Lower leg skin (tissue), 4 donors: ENCODE results near the gene TTBK1. TPM values are rescaled to one million over a fixed set of nuclear protein-coding genes. Genes with fewer than 3 reads are reported as not detected.

ENCODE experiments used
- DNase-seq, 2 donors: peaks; one replicate each; pipeline ENCODE4 v3.0.0-alpha.2; 2019; ENCODE audit warnings: low spot score in 2 of 2
- H3K4me3 ChIP-seq: fragments of 200-600 bp; sonication (generic); 2 replicates; pipeline ENCODE4 v1.5.1; 2017; ENCODE audit warnings: mild to moderate bottlenecking, low read depth; ENCODE audit not compliant: poor library complexity, severe bottlenecking
- POLR2A ChIP-seq, 2 donors: fragments of 450-650 bp; IDR thresholded peaks; one replicate each; pipeline ENCODE4 v1.6.1; 2016 to 2017; ENCODE audit warnings: antibody characterized with exemption in 2 of 2, mild to moderate bottlenecking in 1 of 2, moderate library complexity in 1 of 2
- WGBS, 2 donors: methylation state at CpG; one replicate each; pipeline ENCODE4 v1.1.5; 2018; 5-methylcytosine and 5-hydroxymethylcytosine counted together
- intact Hi-C: fragments of 100-400 bp; cut with DNase I; formaldehyde crosslinking; loops from one replicate; pipeline ENCODE4 v1.15.0; 2023; ENCODE audit warnings: low total_unique reads
- total RNA-seq, 4 donors: library from RNA; depleted of rRNA; stranded (reverse); fragments of >200 nt; gene quantifications; one replicate each; pipeline ENCODE4 v1.1.0, GENCODE V29; 2016
- TF ChIP-seq, protein P1 (sequence below), 3 donors: fragments of 450-650 bp; IDR thresholded peaks; one replicate each; pipeline ENCODE4 v1.5.1; 2016; ENCODE audit warnings: antibody characterized with exemption in 3 of 3, mild to moderate bottlenecking in 3 of 3, moderate library complexity in 2 of 3

Gene TTBK1
- total RNA-seq, 4 donors from 2014 or later, result 0.08 TPM; not detected in 3

DNA sequence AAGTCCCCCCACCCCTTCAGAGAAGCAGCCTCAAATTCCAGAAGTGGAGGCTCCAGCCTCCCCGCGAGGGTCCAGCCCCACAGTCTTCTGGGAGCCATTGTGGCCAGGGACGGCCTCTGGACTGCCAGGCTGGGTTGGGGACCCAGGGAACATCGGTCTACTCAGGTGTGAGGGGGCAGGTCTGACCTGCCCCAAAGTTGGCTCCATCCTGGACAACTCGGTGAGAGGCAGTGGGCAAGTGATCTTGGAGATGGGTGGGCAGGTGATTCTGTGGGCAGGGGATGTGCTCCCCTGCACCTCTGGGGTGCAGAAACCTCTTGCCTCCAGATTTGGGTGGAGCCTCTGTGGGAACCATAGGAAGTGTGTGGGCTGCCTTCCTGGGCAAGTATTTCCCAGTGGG is 42.6 kb downstream of the TTBK1 start:
- 74 to 80% methylated on average over 5 of the region's 5 CpGs for WGBS, 2 donors
- TF ChIP-seq, protein P1, sequence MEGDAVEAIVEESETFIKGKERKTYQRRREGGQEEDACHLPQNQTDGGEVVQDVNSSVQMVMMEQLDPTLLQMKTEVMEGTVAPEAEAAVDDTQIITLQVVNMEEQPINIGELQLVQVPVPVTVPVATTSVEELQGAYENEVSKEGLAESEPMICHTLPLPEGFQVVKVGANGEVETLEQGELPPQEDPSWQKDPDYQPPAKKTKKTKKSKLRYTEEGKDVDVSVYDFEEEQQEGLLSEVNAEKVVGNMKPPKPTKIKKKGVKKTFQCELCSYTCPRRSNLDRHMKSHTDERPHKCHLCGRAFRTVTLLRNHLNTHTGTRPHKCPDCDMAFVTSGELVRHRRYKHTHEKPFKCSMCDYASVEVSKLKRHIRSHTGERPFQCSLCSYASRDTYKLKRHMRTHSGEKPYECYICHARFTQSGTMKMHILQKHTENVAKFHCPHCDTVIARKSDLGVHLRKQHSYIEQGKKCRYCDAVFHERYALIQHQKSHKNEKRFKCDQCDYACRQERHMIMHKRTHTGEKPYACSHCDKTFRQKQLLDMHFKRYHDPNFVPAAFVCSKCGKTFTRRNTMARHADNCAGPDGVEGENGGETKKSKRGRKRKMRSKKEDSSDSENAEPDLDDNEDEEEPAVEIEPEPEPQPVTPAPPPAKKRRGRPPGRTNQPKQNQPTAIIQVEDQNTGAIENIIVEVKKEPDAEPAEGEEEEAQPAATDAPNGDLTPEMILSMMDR (IDR thresholded peaks at IDR 0.05), result no peak
- TF ChIP-seq POLR2A (IDR thresholded peaks at IDR 0.05), result no peak
- DNase-seq, result no peak
- intact Hi-C loops, result no loop called here
- no peak overlapping the region for H3K4me3 ChIP-seq

- 86 to 95% methylated on average over 6 of the region's 6 CpGs for WGBS, 2 donors
- no peak for TF ChIP-seq POLR2A (IDR thresholded peaks at IDR 0.05)
- TF ChIP-seq, protein P1 (IDR thresholded peaks at IDR 0.05), result no peak
- H3K4me3 ChIP-seq, result no peak overlapping the region
- intact Hi-C loops, result no loop called here
- no peak for DNase-seq
These were observed 43.2 kb downstream of the TTBK1 start for GRCh38 chr6:43286456-43286979.

DNA sequence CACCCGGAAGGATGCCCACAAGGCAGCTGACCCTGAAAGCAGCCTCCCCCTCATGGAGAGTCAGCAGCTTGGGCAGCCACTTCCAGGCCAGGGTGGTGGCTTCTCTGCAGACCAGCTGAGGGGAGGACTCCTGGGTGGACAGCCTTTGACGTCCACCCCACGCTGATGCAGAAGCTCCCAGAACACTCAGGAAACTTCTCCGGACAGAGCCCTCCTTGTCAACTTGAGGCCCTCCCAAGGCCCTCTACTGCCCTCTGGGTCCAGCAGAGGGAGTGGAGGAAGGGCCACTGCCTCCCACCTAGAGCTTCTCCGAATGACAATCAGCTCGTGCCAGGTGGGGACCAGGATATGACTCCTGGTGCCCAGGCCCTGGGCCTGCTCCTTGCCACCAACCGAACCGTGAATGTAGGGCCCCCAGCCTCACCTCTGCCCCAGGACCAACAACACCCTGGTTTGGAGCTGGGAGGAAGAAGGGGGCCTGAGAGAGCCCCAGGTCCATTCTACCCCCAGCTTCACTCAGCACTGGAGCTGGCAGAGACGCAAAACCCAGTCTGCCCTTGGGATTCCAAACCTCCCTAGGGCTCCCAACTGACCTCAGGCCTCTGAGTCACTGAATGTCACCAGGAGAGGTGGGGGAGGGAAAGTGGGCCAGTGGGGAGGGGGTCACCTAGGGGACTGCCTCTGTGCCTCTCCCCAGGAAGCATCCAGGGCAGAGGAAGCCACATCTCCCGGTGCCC is 43.9 kb downstream of the TTBK1 start:
- no peak for DNase-seq
- WGBS, 2 donors, result 66 to 78% methylated on average over 9 to 10 of the region's 10 CpGs
- no peak for TF ChIP-seq POLR2A (IDR thresholded peaks at IDR 0.05)
- TF ChIP-seq, protein P1 (IDR thresholded peaks at IDR 0.05), result no peak
- intact Hi-C loops, result no loop called here
- no peak overlapping the region for H3K4me3 ChIP-seq

GRCh38 chr6:43287717-43288679 is 44.7 kb downstream of the TTBK1 start:
- intact Hi-C loops, result no loop called here
- TF ChIP-seq, protein P1 (IDR thresholded peaks at IDR 0.05), result no peak
- TF ChIP-seq POLR2A (IDR thresholded peaks at IDR 0.05), result no peak

DNA sequence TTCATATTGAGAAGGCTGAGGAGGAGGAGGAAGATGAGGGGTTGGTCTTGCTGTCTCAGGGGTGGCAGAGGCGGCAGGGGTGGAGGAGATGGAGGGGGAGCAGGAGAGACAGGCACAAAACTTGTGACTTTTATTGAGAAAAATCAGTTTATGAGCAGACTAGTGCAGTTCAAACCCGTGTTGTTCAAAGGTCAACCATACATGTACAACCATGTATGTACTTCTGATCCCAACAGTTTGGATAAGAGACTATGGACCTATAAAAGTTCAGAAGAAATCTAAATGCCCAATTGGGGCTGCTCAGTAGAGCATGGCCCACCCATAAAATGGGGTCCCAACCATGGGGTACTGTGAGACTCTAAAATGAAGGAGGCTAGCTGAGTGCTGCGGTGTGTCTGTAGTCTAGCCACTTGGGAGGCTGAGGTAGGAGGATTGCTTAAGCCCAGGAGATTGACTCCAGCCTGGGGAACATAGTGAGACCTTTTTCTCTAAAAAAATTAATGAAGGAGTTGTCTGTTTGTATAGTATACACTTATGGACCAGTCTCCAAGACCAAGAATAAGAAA is 47.1 kb downstream of the TTBK1 start:
- TF ChIP-seq, protein P1 (IDR thresholded peaks at IDR 0.05), result no peak
- no peak for TF ChIP-seq POLR2A (IDR thresholded peaks at IDR 0.05)
- no peak for DNase-seq
- no peak overlapping the region for H3K4me3 ChIP-seq
- intact Hi-C loops, result no loop called here
- WGBS, 2 donors, result 63 to 69% methylated on average over 3 of the region's 3 CpGs

More at GRCh38 chr6:43287717-43288679, 44.7 kb downstream of the TTBK1 start:
- no peak overlapping the region for H3K4me3 ChIP-seq
- WGBS, 2 donors, result 76 to 80% methylated on average over 7 of the region's 7 CpGs
- no peak for DNase-seq
